Keratinocyte (primary cell): ENCODE results near the gene BMPR1B. TPM values are rescaled to one million over a fixed set of nuclear protein-coding genes. Genes with fewer than 3 reads are reported as not detected.

Experiments used
- DNase-seq: peaks from one replicate; pipeline ENCODE4 v3.0.0-alpha.2; 2011; ENCODE audit warnings: low read depth, missing footprints, low spot score
- FAIRE-seq: peaks from 2 replicates; lab custom pipeline; 2011; peaks lifted over from hg19 to GRCh38; lab: Jason Lieb, UNC
- H2AFZ ChIP-seq: 2 replicates; pipeline ENCODE4 v1.6.0; 2012; ENCODE audit warnings: low read length, control low read depth, inconsistent platforms; ENCODE audit not compliant: control insufficient read depth
- H3K27ac ChIP-seq: 2 replicates; pipeline ENCODE4 v1.5.1; 2011; ENCODE audit warnings: low read length; ENCODE audit not compliant: control insufficient read depth, insufficient read depth
- H3K27me3 ChIP-seq: 3 replicates; pipeline ENCODE4 v1.6.0; 2011; ENCODE audit warnings: low read length; ENCODE audit not compliant: control insufficient read depth, insufficient read depth; ENCODE audit errors: extremely low read depth
- H3K36me3 ChIP-seq, 2 experiments: 2 replicates in 1 of 2; 3 replicates in 1 of 2; pipeline ENCODE4 v1.5.1; 2011; ENCODE audit warnings: low read length in 2 of 2, mild to moderate bottlenecking in 1 of 2; ENCODE audit not compliant: control insufficient read depth in 2 of 2, insufficient read depth in 2 of 2; ENCODE audit errors: extremely low read depth in 1 of 2
- H3K4me1 ChIP-seq: 3 replicates; pipeline ENCODE4 v1.5.1; 2011; ENCODE audit warnings: low read length; ENCODE audit not compliant: control insufficient read depth, insufficient read depth; ENCODE audit errors: extremely low read depth
- H3K4me2 ChIP-seq: 3 replicates; pipeline ENCODE4 v1.6.0; 2011; ENCODE audit warnings: low read depth, low read length; ENCODE audit not compliant: control insufficient read depth, insufficient read depth; ENCODE audit errors: extremely low read depth
- H3K4me3 ChIP-seq, 3 experiments: fragments of 200-600 bp in 1 of 3; sonication (generic) in 1 of 3; 2 replicates in 2 of 3; 3 replicates in 1 of 3; pipeline ENCODE4 v1.5.1; 2011 to 2016; ENCODE audit warnings: low read length in 3 of 3, mild to moderate bottlenecking in 3 of 3, control low read depth in 2 of 3, inconsistent platforms in 1 of 3, low read depth in 1 of 3, mixed read lengths in 1 of 3, mixed run types in 1 of 3, moderate library complexity in 1 of 3; ENCODE audit not compliant: control insufficient read depth in 2 of 3, insufficient read depth in 2 of 3; ENCODE audit errors: extremely low read depth in 1 of 3
- H3K79me2 ChIP-seq: 2 replicates; pipeline ENCODE4 v1.6.0; 2012; ENCODE audit warnings: low read length; ENCODE audit not compliant: control insufficient read depth, insufficient read depth
- H3K9ac ChIP-seq: 3 replicates; pipeline ENCODE4 v1.6.0; 2011; ENCODE audit warnings: low read length; ENCODE audit not compliant: control insufficient read depth, insufficient read depth; ENCODE audit errors: extremely low read depth
- H3K9me1 ChIP-seq: 3 replicates; pipeline ENCODE4 v1.6.0; 2011; ENCODE audit warnings: low read length; ENCODE audit not compliant: control insufficient read depth, insufficient read depth; ENCODE audit errors: extremely low read depth
- H3K9me3 ChIP-seq: 2 replicates; pipeline ENCODE4 v1.5.1; 2012; ENCODE audit warnings: low read depth, low read length; ENCODE audit not compliant: control insufficient read depth
- H4K20me1 ChIP-seq: 3 replicates; pipeline ENCODE4 v1.6.0; 2011; ENCODE audit warnings: low read length; ENCODE audit not compliant: control insufficient read depth, insufficient read depth; ENCODE audit errors: extremely low read depth
- CTCF ChIP-seq, 3 experiments: IDR thresholded peaks in 1 of 3; conservative IDR thresholded peaks in 1 of 3; optimal IDR thresholded peaks in 1 of 3; 2 replicates in 2 of 3; 3 replicates in 1 of 3; pipeline versions ENCODE3 to v1.5.1; 2011; ENCODE audit warnings: low read length in 3 of 3, mild to moderate bottlenecking in 3 of 3, moderate library complexity in 2 of 3, control low read depth in 1 of 3, inconsistent platforms in 1 of 3; ENCODE audit not compliant: insufficient read depth in 2 of 3; ENCODE audit errors: extremely low read depth in 1 of 3
- EZH2 ChIP-seq: IDR thresholded peaks from one replicate; pipeline ENCODE4 v1.6.1; 2012; ENCODE audit warnings: inconsistent platforms, mild to moderate bottlenecking, low read length, moderate library complexity
- dilution Hi-C: fragments of 300-500 bp; cut with MboI; formaldehyde crosslinking; loops from one replicate; pipeline ENCODE4 v1.7.0; 2020; ENCODE audit warnings: low sequenced_read_pairs; ENCODE audit not compliant: extremely low pct_ligation_motif_present
- polyA plus RNA-seq, 5 experiments: library from polyadenylated mRNA; depleted of rRNA in 3 of 5; stranded (reverse) in 3 of 5; stranded (forward) in 1 of 5; unstranded in 1 of 5; fragments of >200 nt; gene quantifications; 1 replicate in 1 of 5; 2 replicates in 3 of 5; 3 replicates in 1 of 5; pipeline versions ENCODE4 v1.2.1 to v1.2.3, GENCODE V29; 2011 to 2012; ENCODE audit warnings: missing spikeins in 2 of 5, low read depth in 1 of 5, low replicate concordance in 1 of 5

Gene BMPR1B
- polyA plus RNA-seq, 1 donor (not counting 4 experiments of a cell fraction or from before 2014, with no cell fraction given), result 0.89 TPM

- Histone ChIP-seq H3K9ac (no peak overlapping the region), H3K4me1 (no peaks in the 10 kb centered on the region), H3K4me3 (no peak overlapping the region), H2AFZ (no peak overlapping the region), H3K36me3 (no peaks in the 10 kb centered on the region), H4K20me1 (no peaks in the 10 kb centered on the region), H3K79me2 (no peaks in the 10 kb centered on the region), H3K9me3 (no peaks in the 10 kb centered on the region), H3K9me1 (no peaks in the 10 kb centered on the region), H3K27ac (no peak overlapping the region), H3K4me2 (no peak overlapping the region), H3K27me3 (no peaks in the 10 kb centered on the region)
- peak; percentile 36 for FAIRE-seq
- TF ChIP-seq EZH2 (no peak), CTCF (optimal IDR thresholded peaks at IDR 0.05 in 1 of 3, IDR thresholded peaks at IDR 0.05 in 1 of 3, conservative IDR thresholded peaks at IDR 0.05 in 1 of 3; ENCODE audit: extremely low read depth in 1 of 3, insufficient read depth in 2 of 3, low read length in 3 of 3) (no peak)
- DNase-seq, result no peak
- dilution Hi-C loops, result no loop called here
These were observed 169.2 kb downstream of the BMPR1B start for GRCh38 chr4:94926936-94927335.

- H3K4me2 ChIP-seq, result no peak overlapping the region
- dilution Hi-C loops, result no loop called here
These were observed 169.9 kb downstream of the BMPR1B start for GRCh38 chr4:94927696-94928095.

More at GRCh38 chr4:94927696-94928095, 169.9 kb downstream of the BMPR1B start:
- no peaks in the 10 kb centered on the region for H3K79me2 ChIP-seq
- no peaks in the 10 kb centered on the region for H3K9me1 ChIP-seq
- no peak overlapping the region for H3K4me3 ChIP-seq
- no peaks in the 10 kb centered on the region for H3K27me3 ChIP-seq
- no peaks in the 10 kb centered on the region for H3K4me1 ChIP-seq
- H3K9me3 ChIP-seq, result no peaks in the 10 kb centered on the region
- TF ChIP-seq EZH2, result no peak
- no peak for TF ChIP-seq CTCF (optimal IDR thresholded peaks at IDR 0.05 in 1 of 3, IDR thresholded peaks at IDR 0.05 in 1 of 3, conservative IDR thresholded peaks at IDR 0.05 in 1 of 3; ENCODE audit: extremely low read depth in 1 of 3, insufficient read depth in 2 of 3, low read length in 3 of 3)
- no peaks in the 10 kb centered on the region for H4K20me1 ChIP-seq
- no peaks in the 10 kb centered on the region for H3K36me3 ChIP-seq
- no peak overlapping the region for H3K9ac ChIP-seq
- DNase-seq (no peak), FAIRE-seq (no peak)
- no peak overlapping the region for H3K27ac ChIP-seq
- no peak overlapping the region for H2AFZ ChIP-seq
